NCI-H1105 (cell line): ENCODE measurements around the gene FZD1.

Experiments
- DNase-seq: peaks from one replicate; lab custom pipeline; 2025; lab: John Stamatoyannopoulos, UW

Gene FZD1

DNA sequence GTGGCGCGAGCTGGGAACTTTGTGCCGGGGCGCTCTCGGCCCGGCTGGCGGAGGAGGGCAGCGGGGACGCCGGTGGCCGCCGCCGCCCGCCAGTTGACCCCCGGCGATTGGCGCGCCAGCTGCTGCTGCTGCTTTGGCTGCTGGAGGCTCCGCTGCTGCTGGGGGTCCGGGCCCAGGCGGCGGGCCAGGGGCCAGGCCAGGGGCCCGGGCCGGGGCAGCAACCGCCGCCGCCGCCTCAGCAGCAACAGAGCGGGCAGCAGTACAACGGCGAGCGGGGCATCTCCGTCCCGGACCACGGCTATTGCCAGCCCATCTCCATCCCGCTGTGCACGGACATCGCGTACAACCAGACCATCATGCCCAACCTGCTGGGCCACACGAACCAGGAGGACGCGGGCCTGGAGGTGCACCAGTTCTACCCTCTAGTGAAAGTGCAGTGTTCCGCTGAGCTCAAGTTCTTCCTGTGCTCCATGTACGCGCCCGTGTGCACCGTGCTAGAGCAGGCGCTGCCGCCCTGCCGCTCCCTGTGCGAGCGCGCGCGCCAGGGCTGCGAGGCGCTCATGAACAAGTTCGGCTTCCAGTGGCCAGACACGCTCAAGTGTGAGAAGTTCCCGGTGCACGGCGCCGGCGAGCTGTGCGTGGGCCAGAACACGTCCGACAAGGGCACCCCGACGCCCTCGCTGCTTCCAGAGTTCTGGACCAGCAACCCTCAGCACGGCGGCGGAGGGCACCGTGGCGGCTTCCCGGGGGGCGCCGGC, 870 bp downstream of the FZD1 start:
- DNase-seq, result peak; percentile 34

DNA sequence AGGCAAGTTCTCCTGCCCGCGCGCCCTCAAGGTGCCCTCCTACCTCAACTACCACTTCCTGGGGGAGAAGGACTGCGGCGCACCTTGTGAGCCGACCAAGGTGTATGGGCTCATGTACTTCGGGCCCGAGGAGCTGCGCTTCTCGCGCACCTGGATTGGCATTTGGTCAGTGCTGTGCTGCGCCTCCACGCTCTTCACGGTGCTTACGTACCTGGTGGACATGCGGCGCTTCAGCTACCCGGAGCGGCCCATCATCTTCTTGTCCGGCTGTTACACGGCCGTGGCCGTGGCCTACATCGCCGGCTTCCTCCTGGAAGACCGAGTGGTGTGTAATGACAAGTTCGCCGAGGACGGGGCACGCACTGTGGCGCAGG, 1.4 kb downstream of the FZD1 start:
- DNase-seq, result no peak

DNA sequence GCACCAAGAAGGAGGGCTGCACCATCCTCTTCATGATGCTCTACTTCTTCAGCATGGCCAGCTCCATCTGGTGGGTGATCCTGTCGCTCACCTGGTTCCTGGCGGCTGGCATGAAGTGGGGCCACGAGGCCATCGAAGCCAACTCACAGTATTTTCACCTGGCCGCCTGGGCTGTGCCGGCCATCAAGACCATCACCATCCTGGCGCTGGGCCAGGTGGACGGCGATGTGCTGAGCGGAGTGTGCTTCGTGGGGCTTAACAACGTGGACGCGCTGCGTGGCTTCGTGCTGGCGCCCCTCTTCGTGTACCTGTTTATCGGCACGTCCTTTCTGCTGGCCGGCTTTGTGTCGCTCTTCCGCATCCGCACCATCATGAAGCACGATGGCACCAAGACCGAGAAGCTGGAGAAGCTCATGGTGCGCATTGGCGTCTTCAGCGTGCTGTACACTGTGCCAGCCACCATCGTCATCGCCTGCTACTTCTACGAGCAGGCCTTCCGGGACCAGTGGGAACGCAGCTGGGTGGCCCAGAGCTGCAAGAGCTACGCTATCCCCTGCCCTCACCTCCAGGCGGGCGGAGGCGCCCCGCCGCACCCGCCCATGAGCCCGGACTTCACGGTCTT, 1.9 kb downstream of the FZD1 start:
- DNase-seq, result no peak

DNA sequence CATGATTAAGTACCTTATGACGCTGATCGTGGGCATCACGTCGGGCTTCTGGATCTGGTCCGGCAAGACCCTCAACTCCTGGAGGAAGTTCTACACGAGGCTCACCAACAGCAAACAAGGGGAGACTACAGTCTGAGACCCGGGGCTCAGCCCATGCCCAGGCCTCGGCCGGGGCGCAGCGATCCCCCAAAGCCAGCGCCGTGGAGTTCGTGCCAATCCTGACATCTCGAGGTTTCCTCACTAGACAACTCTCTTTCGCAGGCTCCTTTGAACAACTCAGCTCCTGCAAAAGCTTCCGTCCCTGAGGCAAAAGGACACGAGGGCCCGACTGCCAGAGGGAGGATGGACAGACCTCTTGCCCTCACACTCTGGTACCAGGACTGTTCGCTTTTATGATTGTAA, 2.5 kb downstream of the FZD1 start:
- DNase-seq, result no peak

DNA sequence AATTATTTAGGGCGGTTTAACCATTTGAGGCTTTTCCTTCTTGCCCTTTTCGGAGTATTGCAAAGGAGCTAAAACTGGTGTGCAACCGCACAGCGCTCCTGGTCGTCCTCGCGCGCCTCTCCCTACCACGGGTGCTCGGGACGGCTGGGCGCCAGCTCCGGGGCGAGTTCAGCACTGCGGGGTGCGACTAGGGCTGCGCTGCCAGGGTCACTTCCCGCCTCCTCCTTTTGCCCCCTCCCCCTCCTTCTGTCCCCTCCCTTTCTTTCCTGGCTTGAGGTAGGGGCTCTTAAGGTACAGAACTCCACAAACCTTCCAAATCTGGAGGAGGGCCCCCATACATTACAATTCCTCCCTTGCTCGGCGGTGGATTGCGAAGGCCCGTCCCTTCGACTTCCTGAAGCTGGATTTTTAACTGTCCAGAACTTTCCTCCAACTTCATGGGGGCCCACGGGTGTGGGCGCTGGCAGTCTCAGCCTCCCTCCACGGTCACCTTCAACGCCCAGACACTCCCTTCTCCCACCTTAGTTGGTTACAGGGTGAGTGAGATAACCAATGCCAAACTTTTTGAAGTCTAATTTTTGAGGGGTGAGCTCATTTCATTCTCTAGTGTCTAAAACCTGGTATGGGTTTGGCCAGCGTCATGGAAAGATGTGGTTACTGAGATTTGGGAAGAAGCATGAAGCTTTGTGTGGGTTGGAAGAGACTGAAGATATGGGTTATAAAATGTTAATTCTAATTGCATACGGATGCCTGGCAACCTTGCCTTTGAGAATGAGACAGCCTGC, 3.1 kb downstream of the FZD1 start:
- no peak for DNase-seq

DNA sequence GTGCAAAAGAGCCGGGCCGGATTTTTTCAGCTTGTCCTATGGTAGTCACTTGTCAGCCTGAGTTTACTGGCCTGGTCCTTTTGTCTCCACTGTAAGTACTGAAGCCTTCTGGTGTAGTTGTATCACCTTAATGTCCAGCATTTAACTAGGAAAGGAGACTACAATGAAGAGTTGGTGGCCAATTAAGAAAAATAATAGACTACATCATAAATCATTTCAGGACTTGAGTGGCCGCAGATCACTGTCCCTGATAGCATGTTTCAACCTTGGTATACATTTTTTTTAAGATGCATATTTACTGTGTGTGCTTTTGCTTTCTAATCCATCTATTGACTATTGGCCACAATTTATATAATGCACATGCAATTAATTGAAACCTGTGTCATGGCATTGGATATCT, 6.1 kb downstream of the FZD1 start:
- DNase-seq, result no peak

DNA sequence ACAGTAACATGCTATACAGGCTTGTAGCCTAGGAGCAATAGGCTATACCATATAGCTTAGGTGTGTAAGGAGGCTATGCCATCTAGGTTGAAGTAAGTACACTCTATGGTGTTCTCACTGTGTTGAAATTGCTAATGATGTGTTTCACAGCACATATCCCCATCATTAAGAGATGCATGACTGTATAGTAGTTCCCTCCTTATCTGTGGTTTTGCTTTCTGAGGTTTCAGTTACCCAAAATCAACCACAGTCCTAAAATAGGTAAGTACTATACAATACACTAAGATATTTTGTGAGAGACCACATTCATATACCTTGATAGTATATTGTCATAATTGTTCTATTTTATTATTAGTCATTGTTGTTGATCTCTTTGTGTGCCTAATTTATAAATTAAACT, 12.7 kb downstream of the FZD1 start:
- DNase-seq, result no peak

DNA sequence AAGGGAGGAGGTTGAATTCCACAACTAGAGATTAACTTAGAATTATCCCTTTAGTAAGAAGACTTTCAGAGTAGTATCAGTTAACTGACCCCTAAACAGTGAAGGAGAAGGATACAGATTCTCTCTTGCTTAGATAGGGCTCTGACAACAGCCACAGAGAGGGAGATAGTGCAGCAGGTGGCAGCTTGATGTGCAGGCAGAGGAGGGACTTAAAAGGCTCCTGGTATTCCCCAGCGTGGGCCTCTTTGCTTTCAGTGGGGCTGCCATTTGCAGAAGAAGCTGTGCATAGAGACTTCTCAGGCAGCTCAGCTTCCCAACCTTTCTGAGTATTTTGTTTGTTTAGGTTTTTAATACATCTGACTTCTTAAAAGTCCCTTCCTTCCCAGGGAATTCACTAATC, 16.0 kb downstream of the FZD1 start:
- DNase-seq, result no peak

DNA sequence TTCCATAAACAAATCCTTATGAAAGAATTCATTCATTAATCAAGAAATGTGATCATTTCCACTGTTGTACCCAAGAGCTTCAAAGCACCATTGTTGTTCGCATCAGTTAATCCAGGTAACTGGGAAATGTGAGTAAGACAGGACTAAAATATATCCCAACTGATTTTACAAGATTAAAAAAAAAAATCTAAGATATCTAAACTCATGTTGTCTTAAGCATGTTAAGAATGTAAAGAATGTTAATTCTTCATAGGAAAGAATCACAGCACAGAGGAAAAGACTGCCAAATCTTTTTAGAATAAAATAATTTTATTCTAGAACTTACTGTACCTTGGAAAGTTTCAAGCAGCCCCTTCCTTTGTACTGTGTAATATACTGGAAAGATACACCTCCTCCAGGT, 16.4 kb downstream of the FZD1 start:
- DNase-seq, result no peak

DNA sequence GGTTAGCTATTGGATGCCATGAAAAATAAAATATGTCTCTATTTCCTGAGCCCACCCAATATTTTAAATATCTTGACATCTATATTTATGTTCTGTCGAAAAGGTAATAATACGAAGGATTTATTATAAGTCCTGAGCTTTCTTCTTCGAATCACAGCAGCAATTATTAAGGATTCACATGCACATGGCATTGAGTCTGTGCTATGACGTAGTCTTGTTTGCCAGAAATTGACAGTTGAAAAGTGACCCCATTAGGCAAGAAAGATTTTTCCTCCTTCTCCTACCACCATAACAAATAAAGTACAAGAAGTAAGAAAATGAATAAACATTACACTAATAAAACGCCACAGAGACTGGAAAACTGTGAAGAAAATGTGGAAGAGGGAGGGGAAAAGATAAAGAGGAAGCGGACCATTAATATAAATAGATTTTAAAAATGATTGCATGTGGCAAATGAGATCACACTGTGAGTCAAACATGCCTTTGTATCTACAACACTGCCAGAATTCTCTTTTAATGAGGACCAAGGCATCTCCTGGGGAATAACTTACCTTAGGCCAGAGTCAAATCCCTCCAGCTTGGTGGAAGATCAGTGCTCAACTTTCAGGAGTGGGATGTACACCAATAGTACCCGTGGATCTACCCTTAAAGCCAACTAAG, 21.6 kb downstream of the FZD1 start:
- DNase-seq, result no peak

DNA sequence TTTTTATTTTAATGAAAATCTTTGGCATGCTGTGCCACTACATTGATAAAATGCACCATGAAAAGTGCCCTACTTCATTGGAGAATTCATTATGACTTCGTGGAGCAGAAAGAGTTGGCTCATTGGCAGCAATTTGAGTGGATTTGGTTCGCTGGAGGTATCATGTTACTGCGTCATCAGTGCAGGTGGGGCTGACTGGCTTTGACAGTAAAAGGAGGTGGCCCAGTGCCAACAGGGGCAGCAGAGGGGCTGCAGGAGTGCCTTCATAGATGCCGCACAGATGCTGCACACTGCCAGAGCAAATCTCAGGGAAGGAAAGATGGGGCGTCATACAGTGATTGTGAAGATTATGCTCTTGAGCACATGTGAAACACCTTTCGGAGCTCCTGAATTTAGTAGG, 22.2 kb downstream of the FZD1 start:
- peak; percentile 90 for DNase-seq

DNA sequence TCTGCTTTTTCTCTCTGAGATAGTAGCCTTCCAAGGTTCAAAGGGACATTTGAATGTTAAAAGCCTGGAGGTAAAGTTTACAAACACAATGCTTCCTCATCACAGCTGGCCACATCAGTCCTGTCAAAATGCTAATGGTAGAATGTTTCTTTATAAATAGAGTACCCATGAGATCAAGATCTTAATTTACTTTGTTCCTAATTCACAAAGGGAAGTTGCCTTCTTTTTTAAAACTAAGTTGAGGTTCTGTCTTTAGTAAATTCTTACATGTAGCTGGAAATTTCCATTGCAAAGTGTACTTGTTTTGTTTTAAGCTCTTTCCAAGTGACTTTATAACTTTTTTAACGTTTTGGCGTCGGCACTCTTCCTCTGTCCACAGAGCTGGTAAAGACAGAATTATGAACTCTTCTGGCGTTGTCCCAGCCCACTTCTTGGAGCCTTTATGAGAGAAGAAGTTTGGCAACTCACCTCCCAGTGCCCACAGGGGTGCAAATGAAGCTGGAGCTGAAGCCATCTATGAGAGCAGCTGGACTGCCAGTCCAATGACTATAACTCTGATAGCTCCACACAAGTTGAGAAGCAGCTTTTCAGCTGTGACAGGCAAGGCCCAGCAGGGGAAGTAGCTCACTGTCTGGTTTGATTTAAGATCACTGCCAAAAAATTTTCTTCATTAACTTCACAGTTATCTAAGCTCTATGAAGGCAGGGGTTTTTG, 23.3 kb downstream of the FZD1 start:
- DNase-seq, result no peak

DNA sequence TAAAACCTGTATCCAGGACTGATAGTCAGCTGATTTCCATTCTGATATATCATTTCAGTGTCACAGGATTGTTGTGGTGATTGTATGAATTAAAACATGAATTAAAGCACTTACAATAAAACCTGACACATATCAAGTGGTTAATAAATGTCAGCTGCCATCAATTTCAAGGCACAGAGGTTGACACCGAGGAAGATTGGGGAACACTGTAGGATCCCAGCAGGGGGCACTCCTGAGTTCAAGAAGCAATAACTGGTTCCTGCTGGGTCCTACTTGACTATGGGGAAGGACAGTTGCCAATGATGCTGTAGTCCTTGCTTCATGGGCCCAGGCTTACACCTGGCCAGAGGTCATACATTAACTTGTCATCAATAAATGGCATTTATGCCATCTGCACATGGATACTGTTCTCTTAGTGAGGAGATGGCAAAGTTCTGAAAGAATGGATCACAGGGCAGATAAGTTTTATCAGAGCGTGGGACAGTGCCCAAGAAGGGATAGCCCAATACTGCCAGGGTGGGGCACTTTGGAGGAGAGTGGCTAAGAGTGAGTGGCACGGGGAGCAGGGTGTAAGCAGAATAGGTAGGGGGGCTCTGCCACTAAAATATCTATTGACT, 24.1 kb downstream of the FZD1 start:
- no peak for DNase-seq

DNA sequence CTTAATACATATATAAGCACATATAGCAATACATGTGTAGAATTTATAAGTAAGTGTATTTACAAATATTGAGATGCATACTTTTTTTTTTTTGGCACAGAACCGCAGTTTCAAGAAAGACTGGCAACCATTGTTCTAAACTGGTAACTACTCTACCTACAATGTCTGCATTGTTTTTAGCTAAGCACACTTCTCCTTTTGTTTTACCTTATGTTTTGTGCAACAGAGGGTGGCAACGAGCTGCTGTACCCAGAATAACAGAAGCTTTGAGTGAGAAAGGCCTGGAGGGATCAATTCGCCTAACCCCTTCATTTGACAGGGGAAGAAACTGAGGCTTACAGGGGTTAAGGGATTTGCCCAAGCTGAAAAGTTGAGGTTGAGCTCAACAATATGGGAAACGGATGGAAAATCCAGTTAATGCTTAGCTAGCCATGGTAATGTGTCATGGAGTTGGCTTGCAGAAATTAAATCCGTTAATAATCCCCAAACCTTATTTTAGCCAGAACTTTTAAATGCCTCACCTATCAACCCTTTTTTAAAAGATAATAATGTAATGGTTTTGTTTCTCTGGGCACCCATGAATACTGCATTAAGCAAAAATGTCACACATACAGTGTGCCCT, 25.5 kb downstream of the FZD1 start:
- DNase-seq, result no peak

DNA sequence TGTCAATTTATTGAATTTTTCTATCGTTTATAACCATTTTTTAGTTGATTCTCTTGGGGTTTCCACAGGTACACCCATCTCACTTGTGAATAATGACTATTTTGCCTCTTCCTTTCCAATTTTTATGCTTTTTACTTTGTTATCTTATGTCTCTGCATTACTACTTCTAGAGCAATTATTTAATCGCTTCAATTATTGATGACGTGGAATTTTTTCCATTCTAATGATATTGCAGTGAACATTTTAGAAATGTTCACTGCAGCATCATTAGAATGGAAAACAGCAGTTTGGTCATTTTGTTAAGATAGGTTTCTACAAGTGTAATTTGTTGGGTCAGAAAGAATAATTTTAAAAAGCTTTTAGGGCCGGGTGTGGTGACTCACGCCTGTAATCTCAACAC, 27.1 kb downstream of the FZD1 start:
- DNase-seq, result no peak

DNA sequence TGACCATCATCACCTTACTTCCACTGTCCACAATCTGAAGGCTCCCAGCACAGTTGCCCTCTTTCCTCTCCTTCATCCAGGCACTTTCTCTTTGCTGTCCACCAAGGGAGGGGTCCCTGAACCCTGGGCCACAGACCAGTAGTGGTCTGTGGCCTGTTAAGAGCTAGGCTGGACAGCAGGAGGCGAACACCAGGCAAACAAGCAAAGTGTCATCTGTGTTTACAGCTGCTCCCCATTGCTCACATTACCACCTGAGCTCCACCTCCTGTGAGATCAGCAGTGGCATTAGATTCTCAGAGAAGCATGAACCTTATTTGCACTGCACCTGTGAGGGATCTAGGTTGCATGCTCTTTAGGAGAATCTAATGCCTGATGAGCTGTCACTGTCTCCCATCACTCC, 27.7 kb downstream of the FZD1 start:
- no peak for DNase-seq

DNA sequence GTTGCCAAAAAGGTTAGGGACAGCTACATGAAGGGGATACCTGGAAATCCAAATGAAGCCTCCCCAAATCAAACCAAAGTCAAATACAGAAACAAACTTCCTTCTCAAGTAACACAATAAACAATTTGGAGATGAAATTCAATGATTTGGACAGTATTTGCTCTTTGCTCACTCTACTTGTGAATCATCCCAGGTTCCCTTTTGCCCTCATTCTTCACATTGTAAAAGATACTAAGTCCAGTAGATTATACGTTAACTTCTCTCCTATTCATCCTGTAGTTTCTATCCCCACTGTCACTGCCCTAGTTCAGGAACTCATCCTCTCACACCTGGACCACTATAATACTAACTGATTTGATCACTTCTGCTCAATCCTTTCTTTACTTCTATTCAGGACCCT, 28.3 kb downstream of the FZD1 start:
- no peak for DNase-seq

DNA sequence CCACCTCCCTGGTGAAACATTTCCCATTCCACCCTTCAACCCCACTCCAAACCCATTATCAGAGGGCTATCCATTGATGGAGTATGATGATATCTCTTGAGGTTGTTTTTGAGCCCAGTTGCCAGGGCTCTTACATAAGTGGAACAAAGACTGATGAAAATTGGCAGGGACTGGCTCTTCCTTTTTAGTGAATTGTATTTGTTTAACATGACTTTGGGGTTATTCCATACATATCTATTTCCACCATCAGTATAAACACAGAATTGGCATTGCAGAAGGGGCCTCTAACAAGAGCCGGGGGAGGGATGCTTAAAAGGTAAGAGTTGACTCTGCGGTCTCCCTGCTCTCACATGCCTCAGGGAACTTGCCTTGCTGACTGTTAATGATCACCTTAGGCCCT, 28.9 kb downstream of the FZD1 start:
- no peak for DNase-seq

DNA sequence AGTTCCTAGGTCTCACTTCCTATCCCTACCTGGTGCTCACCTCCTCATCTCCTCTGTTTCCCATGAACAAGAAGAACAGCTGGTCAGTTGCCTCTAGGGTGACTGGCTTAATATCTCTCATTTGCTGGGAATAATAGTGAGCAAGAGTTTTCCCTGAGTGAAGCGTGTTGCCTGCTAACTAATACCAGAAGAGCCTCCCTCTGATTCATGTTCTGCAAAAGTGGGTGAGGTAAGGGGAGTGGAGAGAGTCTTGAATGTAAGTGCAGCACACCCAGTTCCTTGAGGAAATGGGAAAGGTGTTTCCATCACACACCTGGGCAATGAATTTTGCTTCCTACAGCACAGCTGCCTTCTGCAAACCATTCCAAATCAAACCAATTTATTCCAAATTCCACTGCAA, 29.6 kb downstream of the FZD1 start:
- DNase-seq, result no peak

DNA sequence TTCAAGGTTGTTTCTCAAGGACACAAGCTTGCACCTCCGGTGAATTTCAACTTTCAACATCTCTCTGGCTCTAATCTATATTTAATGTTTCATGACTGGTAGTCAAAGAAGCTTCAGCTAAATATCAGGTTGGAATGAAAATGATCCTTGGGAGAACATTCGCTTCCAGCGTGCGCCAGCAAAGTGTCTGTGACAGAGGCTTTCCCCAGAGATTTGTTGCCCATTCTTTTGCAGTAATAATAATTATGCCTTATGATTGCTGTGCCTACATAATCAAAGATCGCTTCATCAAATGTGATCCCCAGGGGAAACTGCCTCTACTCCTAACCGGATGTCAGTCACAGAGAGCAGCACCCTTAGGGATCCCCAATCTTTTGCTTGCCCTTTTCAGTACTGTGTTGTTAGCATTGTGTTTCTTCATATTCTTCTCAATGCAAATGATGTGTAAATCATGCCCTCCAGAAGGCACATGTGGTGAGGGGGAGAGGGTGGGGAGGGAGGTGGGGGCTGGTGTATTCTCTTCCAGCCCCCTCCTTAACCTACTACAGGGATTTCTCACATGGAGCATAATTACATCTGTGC, 30.5 kb downstream of the FZD1 start:
- no peak for DNase-seq

DNA sequence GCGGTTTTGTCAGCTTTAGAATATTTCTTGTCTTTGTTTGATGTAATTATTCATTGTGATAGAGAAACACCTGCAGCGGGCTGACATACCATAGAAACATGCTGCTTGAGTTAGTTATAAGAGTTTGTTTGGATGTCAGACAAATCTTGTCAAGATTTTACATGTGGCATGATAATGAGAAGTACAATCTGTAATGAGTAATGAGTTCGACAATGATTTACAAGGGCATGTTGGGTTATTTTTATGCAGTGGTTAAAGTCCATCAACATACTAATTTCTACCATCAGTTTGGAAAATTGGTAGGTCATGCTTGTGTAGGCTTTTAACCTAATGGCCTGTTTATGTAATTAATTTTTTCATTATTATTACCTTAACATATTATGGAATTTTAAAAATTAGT, 31.3 kb downstream of the FZD1 start:
- DNase-seq, result no peak
